ENCODE measurements around the gene TMEM140.

The TMEM140 gene

DNA sequence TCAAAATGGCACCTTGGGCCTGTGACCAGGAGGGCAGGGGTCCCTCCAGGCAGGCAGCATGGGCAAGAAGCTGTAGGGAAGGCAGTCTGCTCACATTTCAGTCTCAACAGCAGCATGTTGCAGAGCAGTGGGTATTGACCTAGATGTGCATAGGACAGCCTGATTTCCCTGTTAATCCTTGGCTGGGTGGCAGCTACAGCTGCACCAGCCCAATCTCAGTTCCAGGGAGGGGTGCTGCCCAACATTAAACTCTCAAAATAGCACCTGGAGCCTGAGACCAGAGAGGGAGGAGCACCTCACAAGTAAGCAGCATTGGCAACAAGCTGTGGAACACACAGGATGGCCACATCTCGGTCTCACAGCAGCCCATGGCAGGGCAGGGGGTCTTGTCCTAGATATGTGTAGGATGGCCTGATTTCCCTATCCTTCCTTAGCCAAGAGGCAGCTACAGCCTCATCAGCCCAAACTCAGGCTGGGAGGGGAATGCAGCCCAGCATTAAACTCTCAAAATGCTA, 10.3 kb downstream of the TMEM140 start:
- Histone ChIP-seq H2AFZ (ENCODE audit: low read depth) (no peak overlapping the region), H3K4me1 (ENCODE audit: low read depth, poor library complexity, severe bottlenecking) (peaks cover 47% of the 10 kb centered on the region), H3K27me3 (ENCODE audit: insufficient read depth, low read depth) (no peaks in the 10 kb centered on the region), H3K4me3 (IDR thresholded peaks at IDR 0.05; ENCODE audit: insufficient read depth, low read depth, low read length) (no peak overlapping the region), H3K4me2 (peak overlapping the region; percentile 9; the same call in 1 of the 2 replicates), H3K9ac (no peak overlapping the region), H3K79me2 (ENCODE audit: insufficient read depth, low read depth) (0 out of 2 replicates have a peak, but pooled peaks cover 23% of the 10 kb centered on the region), H3K36me3 (ENCODE audit: insufficient read depth) (no peaks in the 10 kb centered on the region), H3K27ac (no peak overlapping the region), H4K20me1 (ENCODE audit: insufficient read depth) (no peaks in the 10 kb centered on the region)
- TF ChIP-seq, protein P1, sequence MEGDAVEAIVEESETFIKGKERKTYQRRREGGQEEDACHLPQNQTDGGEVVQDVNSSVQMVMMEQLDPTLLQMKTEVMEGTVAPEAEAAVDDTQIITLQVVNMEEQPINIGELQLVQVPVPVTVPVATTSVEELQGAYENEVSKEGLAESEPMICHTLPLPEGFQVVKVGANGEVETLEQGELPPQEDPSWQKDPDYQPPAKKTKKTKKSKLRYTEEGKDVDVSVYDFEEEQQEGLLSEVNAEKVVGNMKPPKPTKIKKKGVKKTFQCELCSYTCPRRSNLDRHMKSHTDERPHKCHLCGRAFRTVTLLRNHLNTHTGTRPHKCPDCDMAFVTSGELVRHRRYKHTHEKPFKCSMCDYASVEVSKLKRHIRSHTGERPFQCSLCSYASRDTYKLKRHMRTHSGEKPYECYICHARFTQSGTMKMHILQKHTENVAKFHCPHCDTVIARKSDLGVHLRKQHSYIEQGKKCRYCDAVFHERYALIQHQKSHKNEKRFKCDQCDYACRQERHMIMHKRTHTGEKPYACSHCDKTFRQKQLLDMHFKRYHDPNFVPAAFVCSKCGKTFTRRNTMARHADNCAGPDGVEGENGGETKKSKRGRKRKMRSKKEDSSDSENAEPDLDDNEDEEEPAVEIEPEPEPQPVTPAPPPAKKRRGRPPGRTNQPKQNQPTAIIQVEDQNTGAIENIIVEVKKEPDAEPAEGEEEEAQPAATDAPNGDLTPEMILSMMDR (conservative IDR thresholded peaks at IDR 0.05; ENCODE audit: low read depth, low read length), result no peak

DNA sequence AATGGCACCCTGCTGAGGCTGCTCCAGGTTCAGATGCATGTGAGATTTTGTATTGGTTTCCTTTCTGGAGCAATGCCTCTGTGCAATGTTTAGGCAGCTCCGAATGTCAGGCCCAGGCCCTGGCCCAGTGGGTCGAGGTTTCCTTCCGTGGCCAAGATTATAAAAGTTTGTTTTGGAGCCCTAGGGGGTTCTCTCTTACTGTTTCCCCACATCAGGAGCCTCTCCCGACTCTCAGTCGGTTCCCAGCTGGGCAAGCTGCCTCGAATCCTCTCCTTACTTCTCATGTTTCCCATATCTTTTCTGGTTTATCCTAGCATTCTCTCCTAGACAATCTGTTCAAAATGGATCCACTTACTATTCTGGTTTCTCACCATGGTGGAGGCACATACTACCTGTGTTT, 11.0 kb downstream of the TMEM140 start:
- TF ChIP-seq, protein P1 (conservative IDR thresholded peaks at IDR 0.05; ENCODE audit: low read depth, low read length), result no peak
- H4K20me1 ChIP-seq (ENCODE audit: insufficient read depth), result no peaks in the 10 kb centered on the region
- peaks cover 53% of the 10 kb centered on the region for H3K4me1 ChIP-seq (ENCODE audit: low read depth, poor library complexity, severe bottlenecking)
- H2AFZ ChIP-seq (ENCODE audit: low read depth), result no peak overlapping the region
- no peaks in the 10 kb centered on the region for H3K27me3 ChIP-seq (ENCODE audit: insufficient read depth, low read depth)
- H3K36me3 ChIP-seq (ENCODE audit: insufficient read depth), result no peaks in the 10 kb centered on the region; the same call in 1 of the 2 replicates
- H3K9ac ChIP-seq, result no peak overlapping the region
- H3K79me2 ChIP-seq (ENCODE audit: insufficient read depth, low read depth), result 0 out of 2 replicates have a peak, but pooled peaks cover 22% of the 10 kb centered on the region
- no peak overlapping the region for H3K4me3 ChIP-seq (IDR thresholded peaks at IDR 0.05; ENCODE audit: insufficient read depth, low read depth, low read length)
- peak overlapping the region; percentile 64 for H3K4me2 ChIP-seq
- H3K27ac ChIP-seq, result no peak overlapping the region; the same call in 1 of the 2 replicates

DNA sequence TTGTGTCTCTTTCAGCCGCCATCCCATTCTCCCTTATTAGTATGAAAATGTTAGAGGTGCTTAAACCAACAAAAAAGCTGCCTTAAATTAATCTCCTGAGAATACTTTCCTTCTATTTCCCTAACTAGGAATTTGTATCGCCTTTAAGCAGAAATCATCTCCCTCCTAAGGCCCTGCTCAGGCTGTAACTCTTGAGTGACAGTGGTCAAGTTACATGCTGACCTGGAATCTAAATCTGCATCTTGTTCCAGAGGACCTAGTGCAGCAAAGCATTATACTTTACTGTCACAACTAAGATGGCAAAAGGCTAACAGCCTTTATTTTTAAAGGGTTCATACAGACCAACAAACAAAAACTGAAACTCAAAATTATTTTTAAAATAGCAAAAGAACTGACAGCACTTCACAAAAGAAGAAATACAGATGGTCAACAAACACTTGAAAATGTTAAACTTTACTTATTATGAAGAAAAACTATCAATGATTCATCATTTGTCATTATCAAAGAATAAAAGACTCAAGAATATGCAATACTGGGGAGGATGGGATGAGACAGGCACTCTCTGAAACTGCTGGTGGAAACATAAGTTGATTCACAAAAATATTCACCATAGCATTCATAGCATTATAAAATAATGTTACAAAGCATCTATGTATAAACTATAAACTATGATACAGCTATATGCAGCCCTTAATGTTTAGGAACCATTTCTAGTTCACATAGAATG, 11.7 kb downstream of the TMEM140 start:
- peaks cover 57% of the 10 kb centered on the region for H3K4me1 ChIP-seq (ENCODE audit: low read depth, poor library complexity, severe bottlenecking)
- H3K4me3 ChIP-seq (IDR thresholded peaks at IDR 0.05; ENCODE audit: insufficient read depth, low read depth, low read length), result no peak overlapping the region
- H3K27me3 ChIP-seq (ENCODE audit: insufficient read depth, low read depth), result no peaks in the 10 kb centered on the region
- H3K4me2 ChIP-seq, result peak overlapping the region; percentile 64
- no peaks in the 10 kb centered on the region for H4K20me1 ChIP-seq (ENCODE audit: insufficient read depth)
- H3K79me2 ChIP-seq (ENCODE audit: insufficient read depth, low read depth), result 0 out of 2 replicates have a peak, but pooled peaks cover 16% of the 10 kb centered on the region
- H2AFZ ChIP-seq (ENCODE audit: low read depth), result peak overlapping the region; percentile 20
- no peaks in the 10 kb centered on the region; the same call in 1 of the 2 replicates for H3K36me3 ChIP-seq (ENCODE audit: insufficient read depth)
- peak overlapping the region; percentile 88 for H3K27ac ChIP-seq
- H3K9ac ChIP-seq, result peak overlapping the region; percentile 59; the same call in 1 of the 2 replicates
- TF ChIP-seq, protein P1 (conservative IDR thresholded peaks at IDR 0.05; ENCODE audit: low read depth, low read length), result no peak

DNA sequence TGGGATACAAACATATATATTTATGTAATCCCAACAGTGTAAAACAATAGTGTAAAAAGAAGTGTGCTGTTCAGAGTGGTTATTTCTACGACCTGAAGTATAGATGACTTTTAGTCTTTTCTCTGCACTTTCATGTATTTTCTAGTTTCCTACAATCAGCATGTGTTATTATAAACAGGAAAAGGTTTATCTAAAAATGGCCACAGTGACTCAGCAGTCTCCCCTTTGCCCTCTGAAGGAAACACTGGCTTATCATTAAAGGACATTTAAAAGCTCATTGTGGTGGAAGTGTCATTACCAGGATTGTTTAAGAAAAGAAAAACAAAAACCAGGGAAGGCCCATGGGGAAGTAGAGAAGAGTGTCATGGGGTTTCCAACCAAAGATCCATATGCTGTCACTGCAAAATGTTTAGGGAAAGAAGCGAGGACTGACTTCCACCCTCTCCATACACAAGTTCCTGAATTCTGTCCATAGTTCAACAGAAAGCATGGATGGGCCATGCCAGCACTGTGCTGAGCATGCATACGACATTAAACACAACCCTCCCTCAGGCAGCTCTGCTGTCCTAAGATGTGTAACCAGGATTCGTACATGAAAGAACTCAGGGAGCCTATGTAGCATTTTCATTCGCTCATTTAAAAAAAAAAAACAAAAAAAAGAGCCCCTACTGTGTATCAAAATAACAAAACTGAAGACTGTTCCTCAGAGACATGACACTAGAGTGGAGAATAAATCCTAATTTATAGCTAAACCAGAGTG, 12.4 kb downstream of the TMEM140 start:
- Histone ChIP-seq H3K36me3 (ENCODE audit: insufficient read depth) (no peaks in the 10 kb centered on the region; the same call in 1 of the 2 replicates), H3K79me2 (ENCODE audit: insufficient read depth, low read depth) (0 out of 2 replicates have a peak, but pooled peaks cover 12% of the 10 kb centered on the region), H3K27ac (peak overlapping the region; percentile 88), H3K27me3 (ENCODE audit: insufficient read depth, low read depth) (no peaks in the 10 kb centered on the region), H3K4me1 (ENCODE audit: low read depth, poor library complexity, severe bottlenecking) (peaks cover 57% of the 10 kb centered on the region), H2AFZ (ENCODE audit: low read depth) (peak overlapping the region; percentile 20), H3K9ac (peak overlapping the region; percentile 59; the same call in 1 of the 2 replicates), H3K4me3 (IDR thresholded peaks at IDR 0.05; ENCODE audit: insufficient read depth, low read depth, low read length) (no peak overlapping the region), H4K20me1 (ENCODE audit: insufficient read depth) (no peaks in the 10 kb centered on the region), H3K4me2 (peak overlapping the region; percentile 64)
- TF ChIP-seq, protein P1 (conservative IDR thresholded peaks at IDR 0.05; ENCODE audit: low read depth, low read length), result no peak
